Measurements from ENCODE around the gene PPP2R2C.

The PPP2R2C gene

DNA sequence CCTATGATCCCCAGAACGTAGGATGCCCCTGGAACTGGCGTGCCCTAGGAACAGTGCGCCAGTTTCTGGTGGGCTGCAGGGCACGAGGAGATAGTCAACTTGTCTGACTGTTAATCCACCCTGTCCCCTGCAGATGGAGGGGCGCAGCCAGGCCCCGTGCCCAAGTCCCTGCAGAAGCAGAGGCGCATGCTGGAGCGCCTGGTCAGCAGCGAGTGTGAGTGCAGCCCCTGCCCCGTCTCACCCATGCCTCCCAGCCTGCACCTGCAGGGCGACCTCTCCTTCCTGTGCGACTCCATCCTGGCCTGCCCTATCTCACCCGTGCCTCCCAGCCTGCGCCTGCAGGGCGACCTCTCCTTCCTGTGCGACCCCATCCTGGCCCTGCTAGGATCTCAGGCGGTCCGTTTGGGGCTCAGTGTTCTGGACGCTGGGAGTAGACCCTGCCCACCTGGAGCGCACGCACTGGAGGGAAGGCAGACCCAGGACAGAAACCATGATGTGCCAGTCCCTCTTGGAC lies 180.6 kb downstream of the PPP2R2C start:
- no peak for DNase-seq (ENCODE audit: low read depth)
- H3K4me3 ChIP-seq (ENCODE audit: low read depth, low read length), result no peak overlapping the region
- in situ Hi-C loops (cut with HindIII; ENCODE audit: low sequenced_read_pairs), result no loop called here
- TF ChIP-seq, protein P1, sequence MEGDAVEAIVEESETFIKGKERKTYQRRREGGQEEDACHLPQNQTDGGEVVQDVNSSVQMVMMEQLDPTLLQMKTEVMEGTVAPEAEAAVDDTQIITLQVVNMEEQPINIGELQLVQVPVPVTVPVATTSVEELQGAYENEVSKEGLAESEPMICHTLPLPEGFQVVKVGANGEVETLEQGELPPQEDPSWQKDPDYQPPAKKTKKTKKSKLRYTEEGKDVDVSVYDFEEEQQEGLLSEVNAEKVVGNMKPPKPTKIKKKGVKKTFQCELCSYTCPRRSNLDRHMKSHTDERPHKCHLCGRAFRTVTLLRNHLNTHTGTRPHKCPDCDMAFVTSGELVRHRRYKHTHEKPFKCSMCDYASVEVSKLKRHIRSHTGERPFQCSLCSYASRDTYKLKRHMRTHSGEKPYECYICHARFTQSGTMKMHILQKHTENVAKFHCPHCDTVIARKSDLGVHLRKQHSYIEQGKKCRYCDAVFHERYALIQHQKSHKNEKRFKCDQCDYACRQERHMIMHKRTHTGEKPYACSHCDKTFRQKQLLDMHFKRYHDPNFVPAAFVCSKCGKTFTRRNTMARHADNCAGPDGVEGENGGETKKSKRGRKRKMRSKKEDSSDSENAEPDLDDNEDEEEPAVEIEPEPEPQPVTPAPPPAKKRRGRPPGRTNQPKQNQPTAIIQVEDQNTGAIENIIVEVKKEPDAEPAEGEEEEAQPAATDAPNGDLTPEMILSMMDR (IDR thresholded peaks at IDR 0.05; ENCODE audit: low read depth, low read length, missing control alignments), result no peak

- DNase-seq (ENCODE audit: low read depth), result no peak
- in situ Hi-C loops (cut with HindIII; ENCODE audit: low sequenced_read_pairs), result no loop called here
- TF ChIP-seq, protein P1 (IDR thresholded peaks at IDR 0.05; ENCODE audit: low read depth, low read length, missing control alignments), result no peak
- H3K4me3 ChIP-seq (ENCODE audit: low read depth, low read length), result no peak overlapping the region
Measured at GRCh38 chr4:6290769-6291547, 181.5 kb downstream of the PPP2R2C start.

DNA sequence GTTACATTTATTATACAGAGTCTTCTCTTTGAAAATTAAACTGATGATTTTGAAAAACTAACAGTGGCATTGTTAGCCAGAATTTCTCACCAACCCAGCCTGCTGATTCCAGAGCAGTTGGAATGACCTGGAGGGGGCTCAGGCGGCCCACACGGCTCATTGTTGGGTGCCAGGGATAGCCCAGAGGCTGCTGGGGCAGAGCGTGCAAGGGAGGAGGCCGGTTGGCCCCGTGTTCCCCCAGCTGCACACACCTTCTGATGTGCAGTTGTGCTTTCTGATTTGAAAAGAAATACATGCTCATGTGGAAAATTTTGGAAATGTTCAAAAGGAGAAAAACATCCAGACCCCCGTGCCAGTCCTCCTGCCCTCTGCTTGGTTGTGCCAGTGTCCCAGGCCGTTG lies 182.2 kb downstream of the PPP2R2C start:
- in situ Hi-C loops (cut with HindIII; ENCODE audit: low sequenced_read_pairs), result no loop called here
- TF ChIP-seq, protein P1 (IDR thresholded peaks at IDR 0.05; ENCODE audit: low read depth, low read length, missing control alignments), result no peak
- no peak for DNase-seq (ENCODE audit: low read depth)
- H3K4me3 ChIP-seq (ENCODE audit: low read depth, low read length), result no peak overlapping the region

- H3K4me3 ChIP-seq (ENCODE audit: low read depth, low read length), result no peak overlapping the region
- in situ Hi-C loops (cut with HindIII; ENCODE audit: low sequenced_read_pairs), result no loop called here
- no peak for DNase-seq (ENCODE audit: low read depth)
- TF ChIP-seq, protein P1 (IDR thresholded peaks at IDR 0.05; ENCODE audit: low read depth, low read length, missing control alignments), result no peak
Measured at GRCh38 chr4:6288871-6289270, 183.5 kb downstream of the PPP2R2C start.

- DNase-seq (ENCODE audit: low read depth), result no peak
- no peak overlapping the region for H3K4me3 ChIP-seq (ENCODE audit: low read depth, low read length)
- TF ChIP-seq, protein P1 (IDR thresholded peaks at IDR 0.05; ENCODE audit: low read depth, low read length, missing control alignments), result no peak
- in situ Hi-C loops (cut with HindIII; ENCODE audit: low sequenced_read_pairs), result no loop called here
Measured at GRCh38 chr4:6288342-6288741, 184.1 kb downstream of the PPP2R2C start.

DNA sequence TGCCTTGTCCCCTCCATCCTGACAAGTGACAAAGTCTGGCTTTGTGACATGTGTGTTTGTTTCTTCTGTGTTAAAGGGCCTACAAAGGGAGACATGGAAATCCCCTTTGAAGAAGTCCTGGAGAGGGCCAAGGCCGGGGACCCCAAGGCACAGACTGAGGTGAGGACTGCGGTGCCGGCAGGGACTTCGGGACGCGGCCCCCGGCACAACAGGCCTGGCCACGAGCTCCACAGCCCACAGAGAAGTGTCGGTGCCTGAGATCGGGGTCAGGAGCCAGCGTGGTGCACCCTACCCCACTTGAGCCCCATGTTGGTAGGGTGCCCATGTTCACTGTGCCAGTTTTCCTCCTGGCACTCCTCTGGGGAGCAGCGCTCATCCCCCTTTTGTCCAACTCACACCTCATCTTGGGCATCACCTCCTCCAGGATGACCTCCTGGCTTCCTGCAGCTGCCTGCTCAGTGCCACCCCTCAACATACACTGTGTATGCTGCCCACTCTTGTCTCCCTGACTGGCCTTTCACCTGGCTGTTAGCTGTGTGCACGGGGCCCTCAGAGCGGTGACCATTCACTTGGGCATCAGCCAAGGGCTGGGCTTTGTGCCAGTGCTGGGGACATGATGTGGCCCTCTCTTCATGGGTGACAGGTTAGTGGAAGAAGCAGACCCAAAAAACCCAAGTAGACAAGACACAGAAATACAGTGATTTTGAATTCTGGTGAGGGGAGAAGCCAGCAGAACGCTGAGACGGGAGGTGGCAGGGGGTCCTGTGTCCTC lies 185.2 kb downstream of the PPP2R2C start:
- no peak for DNase-seq (ENCODE audit: low read depth)

More for the DNA sequence above, 185.2 kb downstream of the PPP2R2C start:
- H3K4me3 ChIP-seq (ENCODE audit: low read depth, low read length), result no peak overlapping the region
- in situ Hi-C loops (cut with HindIII; ENCODE audit: low sequenced_read_pairs), result no loop called here
- TF ChIP-seq, protein P1 (IDR thresholded peaks at IDR 0.05; ENCODE audit: low read depth, low read length, missing control alignments), result no peak
